C4-2B (cell line): ENCODE results near the gene SNAPC1.

Experiments
- H3K27ac ChIP-seq: fragments of 450-650 bp; 2 replicates; pipeline ENCODE4 v1.5.1; 2017
- CTCF ChIP-seq: fragments of 450-650 bp; conservative IDR thresholded peaks from 2 replicates; pipeline ENCODE4 v1.5.1; 2017; ENCODE audit warnings: mild to moderate bottlenecking
- ZFX ChIP-seq: fragments of 450-650 bp; IDR thresholded peaks from 2 replicates; pipeline ENCODE4 v1.6.1; 2017

The SNAPC1 gene

GRCh38 chr14:61761959-61762786, at the start of gene SNAPC1:
Gene SNAPC1 (plus strand): TSS chr14:61762420. CDS start chr14:61762461, 41 bp downstream.
- TF ChIP-seq ZFX (no peak; the same call in 1 of the 2 replicates), CTCF (no peak)
- peak within 1 kb of the TSS; percentile 67 for H3K27ac ChIP-seq

- TF ChIP-seq ZFX (no peak), CTCF (no peak)
These were observed 48.3 kb upstream of the SNAPC1 start for GRCh38 chr14:61713724-61714437.

DNA sequence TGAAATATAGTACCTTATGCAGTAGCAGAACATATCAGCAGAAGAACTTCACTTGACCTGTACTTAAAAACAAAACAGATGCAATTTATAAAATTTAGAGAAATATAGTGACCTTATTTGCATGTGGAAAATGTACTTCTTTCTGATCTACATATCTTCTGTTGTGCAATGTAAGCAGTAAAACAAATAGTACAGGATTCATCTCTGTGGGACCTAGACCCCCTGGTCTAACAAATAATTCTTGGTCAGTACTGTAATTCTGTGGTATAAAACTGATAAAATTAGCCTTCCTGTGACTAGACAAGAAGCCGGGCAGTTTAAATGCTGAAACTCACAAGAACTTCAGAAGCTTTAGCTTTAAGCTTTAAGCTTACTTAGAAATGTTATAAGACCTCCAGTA, 45.3 kb upstream of the SNAPC1 start:
- TF ChIP-seq ZFX, result no peak
- no peak for TF ChIP-seq CTCF
- no peak overlapping the region for H3K27ac ChIP-seq

More at GRCh38 chr14:61713724-61714437, 48.3 kb upstream of the SNAPC1 start:
- no peak overlapping the region for H3K27ac ChIP-seq

GRCh38 chr14:61718039-61718438, 44.2 kb upstream of the SNAPC1 start:
- TF ChIP-seq ZFX, result no peak
- TF ChIP-seq CTCF, result no peak
- no peak overlapping the region for H3K27ac ChIP-seq

DNA sequence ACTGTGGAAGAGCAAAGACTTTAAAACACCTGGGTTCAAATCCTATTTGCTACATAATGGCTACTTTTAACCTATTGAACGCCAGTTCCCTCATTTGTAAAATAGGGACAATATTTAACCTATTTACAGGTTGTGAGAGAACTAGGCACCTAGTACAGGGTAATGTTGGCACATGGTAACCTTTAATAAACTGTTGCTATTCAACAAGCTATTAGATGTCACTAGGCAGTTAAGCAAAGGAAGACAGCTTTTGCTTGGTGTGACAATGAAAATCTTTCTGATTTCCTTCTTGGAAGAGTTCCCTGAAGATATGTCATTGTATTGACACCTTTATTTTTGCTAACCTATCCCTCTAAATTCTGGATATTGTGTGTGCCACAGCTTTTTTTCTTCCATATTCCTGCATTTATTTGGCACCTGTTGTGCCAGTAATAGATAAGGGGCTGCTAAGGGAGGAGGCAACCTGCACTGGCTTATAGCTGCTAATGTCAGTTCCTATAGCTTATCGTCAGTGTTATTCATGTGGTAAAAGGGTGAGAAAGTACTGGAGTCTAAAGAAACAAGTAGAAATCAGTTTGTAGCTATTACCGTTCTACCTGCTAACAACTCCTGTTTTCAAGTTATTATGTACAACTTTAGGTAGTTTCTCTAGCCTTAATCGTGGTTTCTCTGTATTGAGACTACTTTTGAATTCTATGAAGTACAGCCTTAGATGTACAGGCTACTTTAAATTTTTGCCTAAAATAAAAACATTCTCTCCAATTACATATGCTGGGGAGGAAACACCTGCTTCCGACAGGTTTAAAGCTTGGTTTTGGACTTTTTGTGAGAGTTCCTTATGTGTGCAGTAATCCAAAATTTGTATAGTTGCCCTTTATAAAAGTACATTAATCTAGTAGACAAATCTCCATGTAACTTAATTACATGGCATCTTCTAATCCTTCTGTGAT, 42.6 kb upstream of the SNAPC1 start:
- H3K27ac ChIP-seq, result no peak overlapping the region
- no peak for TF ChIP-seq CTCF
- no peak for TF ChIP-seq ZFX

GRCh38 chr14:61720294-61720661, 41.9 kb upstream of the SNAPC1 start:
- no peak overlapping the region for H3K27ac ChIP-seq
- TF ChIP-seq CTCF (no peak), ZFX (no peak)
